ENCODE results near the gene TMEM91. TPM values are rescaled to one million over a fixed set of nuclear protein-coding genes. Genes with fewer than 3 reads are reported as not detected.

TMEM91 gene
- total RNA-seq, 1 donor from 2014 or later = 14.3 TPM

DNA sequence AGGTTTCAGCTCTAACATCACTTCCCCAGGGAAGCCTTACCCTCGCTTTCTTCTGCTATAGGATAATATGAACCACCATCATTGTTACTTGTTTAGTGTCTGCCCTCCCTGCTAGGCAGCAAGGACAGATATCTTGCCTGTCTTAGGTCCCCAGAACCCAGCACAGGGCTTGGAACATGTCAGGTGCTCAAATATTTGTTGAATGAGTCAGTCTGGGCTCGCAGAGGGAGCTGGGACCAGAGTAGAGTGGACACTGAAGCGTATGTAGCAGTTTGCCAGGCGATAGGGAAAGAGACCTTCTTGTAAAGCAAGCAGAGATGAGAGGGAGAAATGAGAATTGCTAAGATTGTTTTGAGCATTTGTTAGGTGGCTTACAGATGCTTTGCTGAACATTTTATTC, 33.0 kb downstream of the TMEM91 start:
- H3K9me3 Mint-ChIP-seq (ENCODE audit: low read depth) = no peaks in the 10 kb centered on the region
- no peak for DNase-seq (ENCODE audit: low spot score, unreplicated experiment)
- peak overlapping the region; percentile 99 for H3K27ac Mint-ChIP-seq
- H3K36me3 Mint-ChIP-seq (ENCODE audit: insufficient read depth) = peaks cover 5% of the 10 kb centered on the region
- peaks cover 12% of the 10 kb centered on the region for H3K4me1 Mint-ChIP-seq (ENCODE audit: low read depth)
- H3K27me3 Mint-ChIP-seq = no peaks in the 10 kb centered on the region
- peak overlapping the region; percentile 1 for H3K4me3 Mint-ChIP-seq (ENCODE audit: low read depth)
- TF ChIP-seq, protein P1, sequence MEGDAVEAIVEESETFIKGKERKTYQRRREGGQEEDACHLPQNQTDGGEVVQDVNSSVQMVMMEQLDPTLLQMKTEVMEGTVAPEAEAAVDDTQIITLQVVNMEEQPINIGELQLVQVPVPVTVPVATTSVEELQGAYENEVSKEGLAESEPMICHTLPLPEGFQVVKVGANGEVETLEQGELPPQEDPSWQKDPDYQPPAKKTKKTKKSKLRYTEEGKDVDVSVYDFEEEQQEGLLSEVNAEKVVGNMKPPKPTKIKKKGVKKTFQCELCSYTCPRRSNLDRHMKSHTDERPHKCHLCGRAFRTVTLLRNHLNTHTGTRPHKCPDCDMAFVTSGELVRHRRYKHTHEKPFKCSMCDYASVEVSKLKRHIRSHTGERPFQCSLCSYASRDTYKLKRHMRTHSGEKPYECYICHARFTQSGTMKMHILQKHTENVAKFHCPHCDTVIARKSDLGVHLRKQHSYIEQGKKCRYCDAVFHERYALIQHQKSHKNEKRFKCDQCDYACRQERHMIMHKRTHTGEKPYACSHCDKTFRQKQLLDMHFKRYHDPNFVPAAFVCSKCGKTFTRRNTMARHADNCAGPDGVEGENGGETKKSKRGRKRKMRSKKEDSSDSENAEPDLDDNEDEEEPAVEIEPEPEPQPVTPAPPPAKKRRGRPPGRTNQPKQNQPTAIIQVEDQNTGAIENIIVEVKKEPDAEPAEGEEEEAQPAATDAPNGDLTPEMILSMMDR (IDR thresholded peaks at IDR 0.05; ENCODE audit: unreplicated experiment) = no peak

GRCh38 chr19:41410336-41411054, 34.2 kb downstream of the TMEM91 start:
- Mint-ChIP-seq H3K36me3 (ENCODE audit: insufficient read depth) (peaks cover 6% of the 10 kb centered on the region), H3K27me3 (no peaks in the 10 kb centered on the region), H3K9me3 (ENCODE audit: low read depth) (no peaks in the 10 kb centered on the region), H3K27ac (peak overlapping the region; percentile 97), H3K4me1 (ENCODE audit: low read depth) (peaks cover 14% of the 10 kb centered on the region), H3K4me3 (ENCODE audit: low read depth) (no peak overlapping the region)
- TF ChIP-seq, protein P1 (IDR thresholded peaks at IDR 0.05; ENCODE audit: unreplicated experiment) = no peak
- no peak for DNase-seq (ENCODE audit: low spot score, unreplicated experiment)

DNA sequence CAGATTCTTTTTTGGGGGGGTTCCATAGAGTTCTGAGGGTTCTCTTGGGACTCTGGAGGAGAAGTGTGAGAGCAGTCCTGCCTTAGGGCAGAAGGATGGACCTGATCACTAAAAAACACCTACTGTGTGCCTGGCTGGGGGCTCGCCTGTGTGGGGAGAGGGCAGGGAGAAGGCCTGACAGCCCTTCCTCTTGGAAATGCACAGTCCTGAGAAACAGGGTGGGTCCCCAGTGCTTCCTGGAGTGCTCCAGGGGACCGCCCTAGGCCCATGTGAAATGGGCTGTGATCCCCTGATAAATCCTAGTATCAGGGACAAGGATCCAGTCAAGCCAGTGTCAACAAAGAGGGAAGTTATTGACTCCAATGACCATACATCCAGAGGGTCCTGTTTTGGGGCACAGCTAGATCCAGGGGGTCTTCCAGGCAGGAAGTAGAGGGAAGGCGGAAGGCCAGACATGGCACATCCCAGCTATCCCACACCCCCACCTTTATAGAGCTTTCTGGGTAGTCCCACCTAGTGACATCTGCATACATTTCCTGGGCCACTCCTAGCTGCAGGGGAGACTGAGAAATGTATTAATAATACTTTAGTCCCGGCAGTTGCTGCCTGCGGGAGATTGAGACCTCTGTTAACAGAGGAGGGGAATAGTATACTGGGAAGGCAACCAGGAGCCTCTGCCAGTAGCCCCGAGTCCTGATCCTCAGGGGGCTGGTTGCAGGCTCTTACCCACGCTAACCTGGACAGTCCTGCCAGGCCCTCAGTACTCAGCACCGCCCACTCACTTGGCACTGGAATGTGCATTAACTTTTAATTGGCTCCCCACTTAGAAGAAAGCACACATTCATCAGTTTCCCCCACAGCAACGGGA, 35.0 kb downstream of the TMEM91 start:
- DNase-seq (ENCODE audit: low spot score, unreplicated experiment) = no peak
- TF ChIP-seq, protein P1 (IDR thresholded peaks at IDR 0.05; ENCODE audit: unreplicated experiment) = no peak
- Mint-ChIP-seq H3K27ac (no peak overlapping the region), H3K4me3 (ENCODE audit: low read depth) (no peak overlapping the region), H3K4me1 (ENCODE audit: low read depth) (peaks cover 14% of the 10 kb centered on the region), H3K27me3 (no peaks in the 10 kb centered on the region), H3K36me3 (ENCODE audit: insufficient read depth) (peaks cover 6% of the 10 kb centered on the region), H3K9me3 (ENCODE audit: low read depth) (no peaks in the 10 kb centered on the region)

DNA sequence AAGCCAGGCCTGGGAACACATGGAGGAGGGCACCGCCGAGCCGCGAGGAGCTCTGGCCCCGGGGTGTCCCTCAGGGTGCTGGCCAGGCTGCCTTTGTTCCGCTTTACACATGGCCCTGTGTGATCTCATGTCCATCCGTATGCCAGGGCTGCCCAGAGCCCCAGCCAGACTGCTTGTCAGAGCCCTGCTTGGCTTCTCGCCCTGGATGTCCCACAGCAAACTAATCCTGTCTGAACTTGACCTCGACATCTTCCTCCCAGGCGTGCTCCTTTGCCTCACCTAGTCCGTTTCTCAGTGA, 35.6 kb downstream of the TMEM91 start:
- H3K36me3 Mint-ChIP-seq (ENCODE audit: insufficient read depth) = peaks cover 6% of the 10 kb centered on the region
- no peak overlapping the region for H3K27ac Mint-ChIP-seq
- no peak for DNase-seq (ENCODE audit: low spot score, unreplicated experiment)
- H3K4me3 Mint-ChIP-seq (ENCODE audit: low read depth) = no peak overlapping the region
- H3K27me3 Mint-ChIP-seq = no peaks in the 10 kb centered on the region
- TF ChIP-seq, protein P1 (IDR thresholded peaks at IDR 0.05; ENCODE audit: unreplicated experiment) = no peak
- H3K4me1 Mint-ChIP-seq (ENCODE audit: low read depth) = peaks cover 14% of the 10 kb centered on the region
- no peaks in the 10 kb centered on the region for H3K9me3 Mint-ChIP-seq (ENCODE audit: low read depth)

- TF ChIP-seq, protein P1 (IDR thresholded peaks at IDR 0.05; ENCODE audit: unreplicated experiment) = no peak
- H3K27me3 Mint-ChIP-seq = no peaks in the 10 kb centered on the region
- no peak for DNase-seq (ENCODE audit: low spot score, unreplicated experiment)
- no peak overlapping the region for H3K4me3 Mint-ChIP-seq (ENCODE audit: low read depth)
- peaks cover 12% of the 10 kb centered on the region for H3K4me1 Mint-ChIP-seq (ENCODE audit: low read depth)
- no peaks in the 10 kb centered on the region for H3K9me3 Mint-ChIP-seq (ENCODE audit: low read depth)
- H3K36me3 Mint-ChIP-seq (ENCODE audit: insufficient read depth) = peaks cover 7% of the 10 kb centered on the region
- H3K27ac Mint-ChIP-seq = no peak overlapping the region
These were observed 36.6 kb downstream of the TMEM91 start for GRCh38 chr19:41412953-41413352.
